Subcutaneous adipose tissue (tissue), 4 donors: ENCODE results near the gene ANKLE1. TPM values are rescaled to one million over a fixed set of nuclear protein-coding genes. Genes with fewer than 3 reads are reported as not detected.

Source experiments
- CTCF ChIP-seq: fragments of 450-650 bp; IDR thresholded peaks from one replicate; pipeline ENCODE4 v1.5.1; 2016; ENCODE audit warnings: low read depth, mild to moderate bottlenecking, control low read depth, antibody characterized with exemption, moderate library complexity
- total RNA-seq, 4 donors: library from RNA; depleted of rRNA; stranded (reverse); fragments of >200 nt; gene quantifications; one replicate each; pipeline ENCODE4 v1.1.0, GENCODE V29; 2016

The ANKLE1 gene
- total RNA-seq, 4 donors from 2014 or later = 0.22 to 0.51 TPM; not detected in 2

DNA sequence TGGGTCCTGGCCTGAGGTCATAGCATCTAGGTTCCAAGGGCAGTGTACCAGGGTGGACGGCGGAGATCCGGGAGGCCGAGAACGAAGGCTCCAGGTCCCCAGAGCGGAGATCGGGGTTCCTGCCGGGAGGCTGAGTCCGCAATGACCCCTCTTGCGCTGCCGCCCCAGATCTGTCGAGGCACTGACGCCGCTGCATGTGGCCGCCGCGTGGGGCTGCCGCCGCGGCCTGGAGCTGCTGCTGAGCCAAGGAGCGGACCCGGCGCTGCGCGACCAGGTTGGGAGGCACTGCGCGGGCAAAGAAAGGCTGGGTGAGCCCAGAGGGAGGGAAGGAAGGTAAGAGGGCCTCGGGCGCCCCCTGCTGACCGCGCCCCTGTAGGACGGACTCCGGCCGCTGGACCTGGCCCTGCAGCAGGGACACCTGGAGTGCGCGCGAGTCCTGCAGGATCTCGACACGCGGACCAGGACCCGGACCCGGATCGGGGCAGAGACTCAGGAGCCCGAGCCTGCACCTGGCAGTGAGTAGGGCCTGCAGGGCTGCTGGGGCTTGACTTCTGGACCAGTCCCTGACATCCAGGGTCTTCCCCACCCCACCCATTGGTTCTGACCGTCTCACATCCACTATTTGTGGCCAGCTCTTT is 906 bp downstream of the ANKLE1 start:
- no peak for TF ChIP-seq CTCF

GRCh38 chr19:17283504-17283996 is 1.8 kb downstream of the ANKLE1 start:
- TF ChIP-seq CTCF = no peak

- no peak for TF ChIP-seq CTCF
Observed at GRCh38 chr19:17285415-17286135, 3.9 kb downstream of the ANKLE1 start.

- no peak for TF ChIP-seq CTCF
Observed at GRCh38 chr19:17286263-17286662, 4.6 kb downstream of the ANKLE1 start.

- no peak for TF ChIP-seq CTCF
Observed at GRCh38 chr19:17286752-17287151, 5.1 kb downstream of the ANKLE1 start.

DNA sequence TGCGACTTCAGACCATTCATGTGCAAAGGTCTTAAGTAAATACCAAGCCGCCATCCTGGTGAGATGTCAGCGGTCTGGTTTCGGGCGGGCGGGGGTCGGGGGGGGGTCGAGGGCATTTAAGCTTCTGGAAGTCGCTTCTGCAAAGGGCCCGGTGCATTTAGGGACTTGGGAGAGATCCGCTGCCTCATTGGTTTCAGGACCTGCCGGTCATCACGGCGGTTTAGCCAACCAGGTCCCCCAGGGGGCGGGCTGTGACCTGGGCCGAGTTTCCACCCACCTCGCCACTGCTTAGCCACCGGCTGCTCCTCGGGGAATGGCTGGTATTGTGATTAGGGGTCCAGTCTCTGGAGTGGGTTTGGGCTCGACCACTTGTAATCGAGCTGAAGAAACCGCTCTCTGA is 7.8 kb downstream of the ANKLE1 start:
- no peak for TF ChIP-seq CTCF

DNA sequence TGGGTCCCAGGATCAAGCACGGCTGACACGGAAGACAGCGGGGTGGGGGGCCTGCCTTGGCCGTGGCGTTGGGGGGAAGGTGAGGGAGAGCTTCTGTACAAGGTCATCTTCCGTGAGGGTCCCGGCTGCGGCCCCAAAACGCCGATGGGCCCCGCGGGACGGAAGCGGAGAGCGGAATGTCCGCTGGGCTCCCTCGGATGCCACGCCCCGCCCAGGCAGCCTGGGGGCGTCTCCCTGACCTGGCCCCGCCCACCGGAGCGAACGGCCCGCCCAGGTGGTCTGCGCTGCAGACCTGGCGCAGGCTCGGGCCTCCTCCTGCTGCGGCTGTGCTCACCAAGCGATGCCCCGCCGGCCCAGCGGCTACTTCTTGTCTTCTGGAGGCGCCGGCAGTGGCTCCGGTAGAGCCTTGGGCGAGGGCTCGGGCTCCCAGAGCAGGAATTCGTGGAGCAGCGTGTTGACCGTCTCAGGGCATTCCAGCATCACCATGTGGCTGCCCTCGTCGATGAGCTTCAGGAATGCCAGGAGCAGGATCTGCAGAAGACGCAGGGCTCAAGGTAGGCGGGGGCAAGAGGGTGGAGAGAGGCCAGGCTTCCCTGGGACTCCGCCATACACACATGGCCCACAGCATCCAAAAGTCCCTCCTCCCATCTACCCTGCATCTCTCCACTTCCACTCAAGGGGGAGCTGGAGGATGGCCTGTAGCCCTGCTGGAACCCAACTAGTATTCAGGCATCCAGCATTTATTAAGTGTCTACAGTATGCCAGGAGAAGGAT is 10.8 kb downstream of the ANKLE1 start:
- no peak for TF ChIP-seq CTCF
